ENCODE measurements around the gene CCDC70.
A peak's percentile ranks its signal among the peaks of the same experiment; 100 is the strongest.
"Not testable (repeated sequence)": the region's sequence is repeated elsewhere in the genome, so short reads cannot be mapped to it uniquely, and the experiment has no call there.

Gene CCDC70

GRCh38 chr13:51861723-51862300, at the start of gene CCDC70:
Gene CCDC70 (plus strand): TSS chr13:51861969. CDS start chr13:51865412, 3,443 bp downstream.
- no peak for DNase-seq

- DNase-seq: no peak
Measured at GRCh38 chr13:51814071-51814470, 47.7 kb upstream of the CCDC70 start.

- peak; percentile 53 to 89 for DNase-seq
Measured at GRCh38 chr13:51814825-51815650, 46.7 kb upstream of the CCDC70 start.

GRCh38 chr13:51815848-51816247, 45.9 kb upstream of the CCDC70 start:
- no peak for DNase-seq

- DNase-seq: no peak
Measured at GRCh38 chr13:51816604-51817249, 45.0 kb upstream of the CCDC70 start.

GRCh38 chr13:51817717-51818116, 44.1 kb upstream of the CCDC70 start:
- DNase-seq: no peak

- DNase-seq: no peak
Measured at GRCh38 chr13:51818276-51818675, 43.5 kb upstream of the CCDC70 start.

GRCh38 chr13:51818781-51819511, 42.8 kb upstream of the CCDC70 start:
- peak; percentile 87 to 95 for DNase-seq

GRCh38 chr13:51819544-51819943, 42.2 kb upstream of the CCDC70 start:
- no peak for DNase-seq

GRCh38 chr13:51820016-51820597, 41.7 kb upstream of the CCDC70 start:
- DNase-seq: no peak

- DNase-seq: peak; percentile 32 to 40
Measured at GRCh38 chr13:51821606-51822005, 40.2 kb upstream of the CCDC70 start.

- no peak for DNase-seq
Measured at GRCh38 chr13:51822106-51822815, 39.5 kb upstream of the CCDC70 start.

- DNase-seq: no peak
Measured at GRCh38 chr13:51823359-51823758, 38.4 kb upstream of the CCDC70 start.

GRCh38 chr13:51823863-51824262, 37.9 kb upstream of the CCDC70 start:
- no peak for DNase-seq

GRCh38 chr13:51824712-51825111, 37.1 kb upstream of the CCDC70 start:
- not testable (repeated sequence) for DNase-seq

- DNase-seq: peak; percentile 81 to 90
Measured at GRCh38 chr13:51825165-51825592, 36.6 kb upstream of the CCDC70 start.

GRCh38 chr13:51825681-51826254, 36.0 kb upstream of the CCDC70 start:
- DNase-seq: no peak

GRCh38 chr13:51826606-51827005, 35.2 kb upstream of the CCDC70 start:
- peak in 1 of 2 donors; percentile 52 for DNase-seq

GRCh38 chr13:51827254-51827653, 34.5 kb upstream of the CCDC70 start:
- peak; percentile 41 to 56 for DNase-seq

- DNase-seq: peak; percentile 48 to 53
Measured at GRCh38 chr13:51828730-51829567, 32.8 kb upstream of the CCDC70 start.

GRCh38 chr13:51829568-51829899, 32.2 kb upstream of the CCDC70 start:
- DNase-seq: no peak
